ENCODE results near the gene FBXO28. TPM values are rescaled to one million over a fixed set of nuclear protein-coding genes. Genes with fewer than 3 reads are reported as not detected.

Gene FBXO28
- polyA plus RNA-seq, 1 of the 3 experiments (the other 2 are of a cell fraction), result 8.1 TPM

- Histone ChIP-seq H3F3A (replicated peaks; ENCODE audit: insufficient read depth) (peaks cover 5% of the 10 kb centered on the region), H4K20me1 (ENCODE audit: insufficient read depth) (no peaks in the 10 kb centered on the region), H3K9me3 (no peaks in the 10 kb centered on the region), H2AFZ (ENCODE audit: low read depth) (no peak overlapping the region), H3K4me2 (no peak overlapping the region), H3K9me2 (no peaks in the 10 kb centered on the region), H3K79me2 (ENCODE audit: insufficient read depth) (no peaks in the 10 kb centered on the region; the same call in 1 of the 2 replicates), H3K27me3 (ENCODE audit: insufficient read depth) (no peaks in the 10 kb centered on the region), H3K4me3 (ENCODE audit: low read depth in 2 of 2, low read length in 1 of 2) (no peak overlapping the region), H3K36me3 (replicated peaks in 1 of 2; ENCODE audit: control insufficient read depth in 1 of 2, insufficient read depth in 2 of 2, low read length in 1 of 2) (peaks cover 20 to 43% of the 10 kb centered on the region in 2 experiments), H3K9ac (no peak overlapping the region), H3K27ac (ENCODE audit: low read depth in 2 of 2, low read length in 1 of 2) (no peak overlapping the region), H3K4me1 (ENCODE audit: control insufficient read depth in 1 of 2, insufficient read depth in 2 of 2, low read depth in 1 of 2, low read length in 1 of 2) (no peaks in the 10 kb centered on the region)
- ChIA-PET CTCF (interaction anchor here (1.3 to 1.5 kb wide), 2 partner anchors 13 to 15 kb away, joined by 3 to 4 read pairs; no protein-coding TSS in a partner anchor), POLR2A (no interaction called here)
- WGBS (ENCODE audit: low lambda C conversion rate), result 100% methylated on average over 3 of the region's 3 CpGs
- no peak for TF ChIP-seq NFIC (IDR thresholded peaks at IDR 0.05; ENCODE audit: borderline replicate concordance)
- DNase-seq, result no peak
Measured at GRCh38 chr1:224138198-224138597, 24.3 kb downstream of the FBXO28 start.

GRCh38 chr1:224141693-224142092 is 27.8 kb downstream of the FBXO28 start:
- Histone ChIP-seq H3K9me3 (no peaks in the 10 kb centered on the region), H3K79me2 (ENCODE audit: insufficient read depth) (no peaks in the 10 kb centered on the region; the same call in 1 of the 2 replicates), H4K20me1 (ENCODE audit: insufficient read depth) (no peaks in the 10 kb centered on the region), H3K36me3 (replicated peaks in 1 of 2; ENCODE audit: control insufficient read depth in 1 of 2, insufficient read depth in 2 of 2, low read length in 1 of 2) (peaks cover 7 to 33% of the 10 kb centered on the region in 2 experiments), H3F3A (replicated peaks; ENCODE audit: insufficient read depth) (no peaks in the 10 kb centered on the region), H3K4me2 (no peak overlapping the region), H3K27me3 (ENCODE audit: insufficient read depth) (no peaks in the 10 kb centered on the region), H3K4me1 (ENCODE audit: control insufficient read depth in 1 of 2, insufficient read depth in 2 of 2, low read depth in 1 of 2, low read length in 1 of 2) (no peaks in the 10 kb centered on the region), H3K27ac (ENCODE audit: low read depth in 2 of 2, low read length in 1 of 2) (no peak overlapping the region), H2AFZ (ENCODE audit: low read depth) (no peak overlapping the region), H3K4me3 (ENCODE audit: low read depth in 2 of 2, low read length in 1 of 2) (no peak overlapping the region), H3K9ac (no peak overlapping the region), H3K9me2 (no peaks in the 10 kb centered on the region)
- WGBS (ENCODE audit: low lambda C conversion rate), result 95% methylated on average over 3 of the region's 3 CpGs
- TF ChIP-seq REST (IDR thresholded peaks at IDR 0.05; ENCODE audit: low read depth, low read length) (no peak), CTCF (IDR thresholded peaks at IDR 0.05) (no peak), GATA2 (CRISPR knock-in tag; IDR thresholded peaks at IDR 0.05) (no peak), RAD21 (IDR thresholded peaks at IDR 0.05; ENCODE audit: low read length) (no peak), ELF1 (IDR thresholded peaks at IDR 0.05) (no peak), RXRA (IDR thresholded peaks at IDR 0.05; ENCODE audit: borderline replicate concordance, low read depth) (no peak), ZBTB33 (IDR thresholded peaks at IDR 0.05; ENCODE audit: borderline replicate concordance, low read depth) (no peak), MEF2A (IDR thresholded peaks at IDR 0.05; ENCODE audit: borderline replicate concordance, low read depth) (no peak), USF1 (IDR thresholded peaks at IDR 0.05; ENCODE audit: borderline replicate concordance, low read depth) (no peak), EP300 (IDR thresholded peaks at IDR 0.05; ENCODE audit: borderline replicate concordance in 1 of 2, low read depth in 1 of 2, low read length in 1 of 2) (no peak), FOXM1 (IDR thresholded peaks at IDR 0.05; ENCODE audit: low read depth) (no peak), NRF1 (IDR thresholded peaks at IDR 0.05; ENCODE audit: low read depth, low read length) (no peak), MXI1 (IDR thresholded peaks at IDR 0.05; ENCODE audit: low read depth, low read length) (no peak), POLR2AphosphoS5 (IDR thresholded peaks at IDR 0.05; ENCODE audit: low read depth, low read length) (no peak), RFX5 (IDR thresholded peaks at IDR 0.05; ENCODE audit: low read length) (no peak), IRF3 (IDR thresholded peaks at IDR 0.05; ENCODE audit: low read depth, low read length) (no peak), NFIC (IDR thresholded peaks at IDR 0.05; ENCODE audit: borderline replicate concordance) (no peak), TCF12 (IDR thresholded peaks at IDR 0.05) (no peak)
- ChIA-PET POLR2A (no interaction called here), CTCF (interaction anchor here (1.2 to 1.4 kb wide), 2 partner anchors 11 to 362 kb away, joined by 3 read pairs; no protein-coding TSS in a partner anchor)
- DNase-seq, result no peak

Data from SK-N-SH (cell line).